Kidney epithelial cell (primary cell): ENCODE data around the gene COX7B2. TPM values are rescaled to one million over a fixed set of nuclear protein-coding genes. Genes with fewer than 3 reads are reported as not detected.

Experiments used
- DNase-seq: peaks from one replicate; pipeline ENCODE4 v3.0.0-alpha.2; 2010; ENCODE audit warnings: low read depth
- H3K27me3 ChIP-seq: 2 replicates; pipeline ENCODE4 v1.6.0; 2011; ENCODE audit warnings: low read length; ENCODE audit not compliant: control insufficient read depth, insufficient read depth
- H3K36me3 ChIP-seq: 2 replicates; pipeline ENCODE4 v1.5.1; 2011; ENCODE audit warnings: low read length; ENCODE audit not compliant: control insufficient read depth, insufficient read depth
- H3K4me3 ChIP-seq: 2 replicates; pipeline ENCODE4 v1.5.1; 2011; ENCODE audit warnings: low read depth, mild to moderate bottlenecking, control low read depth, low read length
- total RNA-seq: library from RNA; depleted of rRNA; stranded (reverse); fragments of >200 nt; gene quantifications from 2 replicates; pipeline ENCODE4 v1.2.3, GENCODE V29; 2015
- TF ChIP-seq, protein P1 (sequence below): IDR thresholded peaks from 2 replicates; pipeline ENCODE4 v1.5.1; 2011; ENCODE audit warnings: mild to moderate bottlenecking, moderate library complexity, low read length, control low read depth, inconsistent platforms; ENCODE audit not compliant: insufficient read depth, poor library complexity, severe bottlenecking

Gene COX7B2
- total RNA-seq, 1 donor from 2014 or later, result not detected

DNA sequence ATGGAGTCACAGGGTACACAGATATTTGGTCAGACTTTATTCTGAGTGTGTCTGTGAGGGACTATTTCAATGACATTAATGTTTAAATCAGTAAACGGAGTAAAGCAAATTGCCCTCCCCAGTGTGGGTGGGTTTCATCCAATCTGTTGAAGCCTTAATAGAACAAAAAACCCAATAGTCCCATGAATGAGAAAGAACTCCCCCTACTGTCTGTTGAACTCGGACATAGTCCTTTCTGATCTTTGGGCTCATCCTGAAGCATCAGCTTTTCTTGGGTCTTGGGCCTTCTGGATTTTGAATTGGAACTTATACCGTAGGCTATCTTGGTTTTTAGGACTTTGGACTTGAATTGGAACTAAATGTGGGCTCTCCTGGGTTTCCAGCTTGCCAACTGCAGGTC is 193.6 kb downstream of the COX7B2 start:
- Histone ChIP-seq H3K4me3 (no peak overlapping the region), H3K36me3 (no peaks in the 10 kb centered on the region), H3K27me3 (no peaks in the 10 kb centered on the region)
- TF ChIP-seq, protein P1, sequence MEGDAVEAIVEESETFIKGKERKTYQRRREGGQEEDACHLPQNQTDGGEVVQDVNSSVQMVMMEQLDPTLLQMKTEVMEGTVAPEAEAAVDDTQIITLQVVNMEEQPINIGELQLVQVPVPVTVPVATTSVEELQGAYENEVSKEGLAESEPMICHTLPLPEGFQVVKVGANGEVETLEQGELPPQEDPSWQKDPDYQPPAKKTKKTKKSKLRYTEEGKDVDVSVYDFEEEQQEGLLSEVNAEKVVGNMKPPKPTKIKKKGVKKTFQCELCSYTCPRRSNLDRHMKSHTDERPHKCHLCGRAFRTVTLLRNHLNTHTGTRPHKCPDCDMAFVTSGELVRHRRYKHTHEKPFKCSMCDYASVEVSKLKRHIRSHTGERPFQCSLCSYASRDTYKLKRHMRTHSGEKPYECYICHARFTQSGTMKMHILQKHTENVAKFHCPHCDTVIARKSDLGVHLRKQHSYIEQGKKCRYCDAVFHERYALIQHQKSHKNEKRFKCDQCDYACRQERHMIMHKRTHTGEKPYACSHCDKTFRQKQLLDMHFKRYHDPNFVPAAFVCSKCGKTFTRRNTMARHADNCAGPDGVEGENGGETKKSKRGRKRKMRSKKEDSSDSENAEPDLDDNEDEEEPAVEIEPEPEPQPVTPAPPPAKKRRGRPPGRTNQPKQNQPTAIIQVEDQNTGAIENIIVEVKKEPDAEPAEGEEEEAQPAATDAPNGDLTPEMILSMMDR, result no peak
- DNase-seq, result no peak

DNA sequence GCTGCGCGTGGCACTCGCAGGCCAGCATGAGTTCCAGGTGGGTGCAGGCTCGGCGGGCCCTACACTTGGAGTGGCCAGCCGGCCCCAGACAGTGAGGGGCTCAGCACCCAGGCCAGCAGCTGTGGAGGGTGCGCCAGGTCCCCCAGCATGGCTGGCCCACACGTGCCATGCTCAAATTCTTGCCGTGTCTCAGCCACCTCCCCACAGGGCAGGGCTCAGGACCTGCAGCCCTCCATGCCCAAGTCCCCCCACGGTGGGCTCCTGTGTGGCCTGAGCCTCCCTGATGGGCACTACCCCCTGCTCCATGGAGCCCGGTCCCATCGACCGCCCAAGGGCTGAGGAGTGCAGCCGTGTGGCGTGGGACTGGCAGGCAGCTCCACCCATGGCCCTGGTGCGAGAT is 210.2 kb downstream of the COX7B2 start:
- no peak for DNase-seq
- TF ChIP-seq, protein P1, result no peak
- no peak overlapping the region for H3K4me3 ChIP-seq
- H3K27me3 ChIP-seq, result no peaks in the 10 kb centered on the region
- H3K36me3 ChIP-seq, result no peaks in the 10 kb centered on the region

Other genes starting within 250 kb of the COX7B2 start
- gene GABRA4, start 84.3 kb upstream of the COX7B2 start, total RNA-seq, result not detected in 2 replicates
- gene GABRB1, start 122.3 kb upstream of the COX7B2 start, total RNA-seq, result not detected in 2 replicates